OCI-LY1 (cell line): ENCODE data around the gene P4HTM.

Experiments
- EZH2 ChIP-seq: fragments of 200-600 bp; sonication (generic), shearing (Covaris generic); IDR thresholded peaks from 2 replicates; pipeline ENCODE4 v1.8.0; 2017; ENCODE audit warnings: borderline replicate concordance, mixed run types, mild to moderate bottlenecking, antibody characterized with exemption, low read length, moderate library complexity, mixed read lengths
- TF ChIP-seq, protein P1 (sequence below): fragments of 200-600 bp; sonication (generic), shearing (Covaris generic); IDR thresholded peaks from 2 replicates; pipeline ENCODE4 v1.5.1; 2017; ENCODE audit warnings: mild to moderate bottlenecking, antibody characterized with exemption, low read length, moderate library complexity, mixed read lengths

DNA sequence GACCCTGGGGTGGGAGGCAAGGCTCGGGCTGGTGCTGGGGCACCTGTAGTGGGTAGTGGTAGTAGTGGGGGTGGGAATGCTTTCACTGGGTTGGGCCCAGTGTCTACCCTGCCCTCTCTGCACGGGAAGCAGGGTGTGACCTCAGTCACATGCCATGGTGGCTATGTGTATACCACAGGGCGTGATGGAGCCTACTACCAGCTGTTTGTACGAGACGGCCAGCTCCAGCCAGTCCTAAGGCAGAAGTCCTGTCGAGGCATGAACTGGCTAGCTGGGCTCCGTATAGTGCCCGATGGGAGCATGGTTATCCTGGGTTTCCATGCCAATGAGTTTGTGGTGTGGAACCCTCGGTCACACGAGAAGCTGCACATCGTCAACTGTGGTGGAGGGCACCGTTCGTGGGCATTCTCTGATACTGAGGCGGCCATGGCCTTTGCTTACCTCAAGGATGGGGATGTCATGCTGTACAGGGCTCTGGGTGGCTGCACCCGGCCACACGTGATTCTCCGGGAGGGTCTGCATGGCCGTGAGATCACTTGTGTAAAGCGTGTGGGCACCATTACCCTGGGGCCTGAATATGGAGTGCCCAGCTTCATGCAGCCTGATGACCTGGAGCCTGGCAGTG lies 23.2 kb downstream of the P4HTM start:
- TF ChIP-seq, protein P1, sequence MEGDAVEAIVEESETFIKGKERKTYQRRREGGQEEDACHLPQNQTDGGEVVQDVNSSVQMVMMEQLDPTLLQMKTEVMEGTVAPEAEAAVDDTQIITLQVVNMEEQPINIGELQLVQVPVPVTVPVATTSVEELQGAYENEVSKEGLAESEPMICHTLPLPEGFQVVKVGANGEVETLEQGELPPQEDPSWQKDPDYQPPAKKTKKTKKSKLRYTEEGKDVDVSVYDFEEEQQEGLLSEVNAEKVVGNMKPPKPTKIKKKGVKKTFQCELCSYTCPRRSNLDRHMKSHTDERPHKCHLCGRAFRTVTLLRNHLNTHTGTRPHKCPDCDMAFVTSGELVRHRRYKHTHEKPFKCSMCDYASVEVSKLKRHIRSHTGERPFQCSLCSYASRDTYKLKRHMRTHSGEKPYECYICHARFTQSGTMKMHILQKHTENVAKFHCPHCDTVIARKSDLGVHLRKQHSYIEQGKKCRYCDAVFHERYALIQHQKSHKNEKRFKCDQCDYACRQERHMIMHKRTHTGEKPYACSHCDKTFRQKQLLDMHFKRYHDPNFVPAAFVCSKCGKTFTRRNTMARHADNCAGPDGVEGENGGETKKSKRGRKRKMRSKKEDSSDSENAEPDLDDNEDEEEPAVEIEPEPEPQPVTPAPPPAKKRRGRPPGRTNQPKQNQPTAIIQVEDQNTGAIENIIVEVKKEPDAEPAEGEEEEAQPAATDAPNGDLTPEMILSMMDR = no peak
- TF ChIP-seq EZH2 = no peak
